Esophagus squamous epithelium (tissue), 4 donors: ENCODE data around the gene NQO2.
"Not testable (repeated sequence)": the region's sequence is repeated elsewhere in the genome, so short reads cannot be mapped to it uniquely, and the experiment has no call there.

Experiments used
- CTCF ChIP-seq, 6 experiments: fragments of 450-650 bp in 4 of 6; fragments of 200-600 bp in 2 of 6; sonication (generic) in 2 of 6; IDR thresholded peaks; one replicate each; pipeline ENCODE4 v1.5.1; 2016 to 2019; ENCODE audit warnings: antibody characterized with exemption in 6 of 6, mild to moderate bottlenecking in 4 of 6, moderate library complexity in 4 of 6
- POLR2A ChIP-seq, 4 donors: fragments of 450-650 bp; IDR thresholded peaks; one replicate each; pipeline ENCODE4 v1.6.1; 2017; ENCODE audit warnings: antibody characterized with exemption in 4 of 4, mild to moderate bottlenecking in 4 of 4, moderate library complexity in 3 of 4

- TF ChIP-seq POLR2A, CTCF (IDR thresholded peaks at IDR 0.05): not testable (repeated sequence)
These were observed 28.5 kb downstream of the NQO2 start for GRCh38 chr6:3028156-3028555.
